Ishikawa (cell line): ENCODE results near the gene CALD1.

Experiments
- CEBPB ChIP-seq: IDR thresholded peaks from 2 replicates; pipeline ENCODE4 v1.6.1; 2012
- CREB1 ChIP-seq: IDR thresholded peaks from 2 replicates; pipeline ENCODE4 v1.6.1; 2012; ENCODE audit warnings: low read depth
- EP300 ChIP-seq: IDR thresholded peaks from 2 replicates; pipeline ENCODE4 v1.6.1; 2012; ENCODE audit warnings: borderline replicate concordance
- NFIC ChIP-seq: IDR thresholded peaks from 2 replicates; pipeline ENCODE4 v1.6.1; 2012
- RAD21 ChIP-seq: IDR thresholded peaks from 2 replicates; pipeline ENCODE4 v1.6.1; 2012; ENCODE audit warnings: low read depth
- TAF1 ChIP-seq: IDR thresholded peaks from 2 replicates; pipeline ENCODE4 v1.6.1; 2012; ENCODE audit warnings: low read depth, mild to moderate bottlenecking
- TCF12 ChIP-seq: IDR thresholded peaks from 2 replicates; pipeline ENCODE4 v1.6.1; 2012; ENCODE audit warnings: low read depth
- TEAD4 ChIP-seq: IDR thresholded peaks from 2 replicates; pipeline ENCODE4 v1.6.1; 2012
- YY1 ChIP-seq: IDR thresholded peaks from 2 replicates; pipeline ENCODE4 v1.6.1; 2012; ENCODE audit warnings: low read depth
- ZBTB7A ChIP-seq: IDR thresholded peaks from 2 replicates; pipeline ENCODE4 v1.6.1; 2012; ENCODE audit warnings: low read depth
- TF ChIP-seq, protein P1 (sequence below): IDR thresholded peaks from 2 replicates; pipeline ENCODE4 v1.6.1; 2012
- TF ChIP-seq, protein P2 (sequence below): IDR thresholded peaks from 2 replicates; pipeline ENCODE4 v1.6.1; 2012; ENCODE audit warnings: low read depth, mild to moderate bottlenecking

DNA sequence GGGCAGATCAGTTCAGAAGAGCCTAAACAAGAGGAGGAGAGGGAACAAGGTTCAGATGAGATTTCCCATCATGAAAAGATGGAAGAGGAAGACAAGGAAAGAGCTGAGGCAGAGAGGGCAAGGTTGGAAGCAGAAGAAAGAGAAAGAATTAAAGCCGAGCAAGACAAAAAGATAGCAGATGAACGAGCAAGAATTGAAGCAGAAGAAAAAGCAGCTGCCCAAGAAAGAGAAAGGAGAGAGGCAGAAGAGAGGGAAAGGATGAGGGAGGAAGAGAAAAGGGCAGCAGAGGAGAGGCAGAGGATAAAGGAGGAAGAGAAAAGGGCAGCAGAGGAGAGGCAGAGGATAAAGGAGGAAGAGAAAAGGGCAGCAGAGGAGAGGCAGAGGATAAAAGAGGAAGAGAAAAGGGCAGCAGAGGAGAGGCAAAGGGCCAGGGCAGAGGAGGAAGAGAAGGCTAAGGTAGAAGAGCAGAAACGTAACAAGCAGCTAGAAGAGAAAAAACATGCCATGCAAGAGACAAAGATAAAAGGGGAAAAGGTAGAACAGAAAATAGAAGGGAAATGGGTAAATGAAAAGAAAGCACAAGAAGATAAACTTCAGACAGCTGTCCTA lies 154.1 kb downstream of the CALD1 start:
- TF ChIP-seq, protein P1, sequence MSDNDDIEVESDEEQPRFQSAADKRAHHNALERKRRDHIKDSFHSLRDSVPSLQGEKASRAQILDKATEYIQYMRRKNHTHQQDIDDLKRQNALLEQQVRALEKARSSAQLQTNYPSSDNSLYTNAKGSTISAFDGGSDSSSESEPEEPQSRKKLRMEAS = no peak
- TF ChIP-seq NFIC (no peak), TEAD4 (no peak), EP300 (no peak), CREB1 (no peak), RAD21 (no peak), TAF1 (no peak), CEBPB (no peak), ZBTB7A (no peak), YY1 (no peak), TCF12 (no peak)
- TF ChIP-seq, protein P2, sequence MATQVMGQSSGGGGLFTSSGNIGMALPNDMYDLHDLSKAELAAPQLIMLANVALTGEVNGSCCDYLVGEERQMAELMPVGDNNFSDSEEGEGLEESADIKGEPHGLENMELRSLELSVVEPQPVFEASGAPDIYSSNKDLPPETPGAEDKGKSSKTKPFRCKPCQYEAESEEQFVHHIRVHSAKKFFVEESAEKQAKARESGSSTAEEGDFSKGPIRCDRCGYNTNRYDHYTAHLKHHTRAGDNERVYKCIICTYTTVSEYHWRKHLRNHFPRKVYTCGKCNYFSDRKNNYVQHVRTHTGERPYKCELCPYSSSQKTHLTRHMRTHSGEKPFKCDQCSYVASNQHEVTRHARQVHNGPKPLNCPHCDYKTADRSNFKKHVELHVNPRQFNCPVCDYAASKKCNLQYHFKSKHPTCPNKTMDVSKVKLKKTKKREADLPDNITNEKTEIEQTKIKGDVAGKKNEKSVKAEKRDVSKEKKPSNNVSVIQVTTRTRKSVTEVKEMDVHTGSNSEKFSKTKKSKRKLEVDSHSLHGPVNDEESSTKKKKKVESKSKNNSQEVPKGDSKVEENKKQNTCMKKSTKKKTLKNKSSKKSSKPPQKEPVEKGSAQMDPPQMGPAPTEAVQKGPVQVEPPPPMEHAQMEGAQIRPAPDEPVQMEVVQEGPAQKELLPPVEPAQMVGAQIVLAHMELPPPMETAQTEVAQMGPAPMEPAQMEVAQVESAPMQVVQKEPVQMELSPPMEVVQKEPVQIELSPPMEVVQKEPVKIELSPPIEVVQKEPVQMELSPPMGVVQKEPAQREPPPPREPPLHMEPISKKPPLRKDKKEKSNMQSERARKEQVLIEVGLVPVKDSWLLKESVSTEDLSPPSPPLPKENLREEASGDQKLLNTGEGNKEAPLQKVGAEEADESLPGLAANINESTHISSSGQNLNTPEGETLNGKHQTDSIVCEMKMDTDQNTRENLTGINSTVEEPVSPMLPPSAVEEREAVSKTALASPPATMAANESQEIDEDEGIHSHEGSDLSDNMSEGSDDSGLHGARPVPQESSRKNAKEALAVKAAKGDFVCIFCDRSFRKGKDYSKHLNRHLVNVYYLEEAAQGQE = no peak
